NCI-H526 treated with DMSO at 0.1 percent for 48 hours (cell line): ENCODE measurements around the gene ZBTB16.

Experiments used
- DNase-seq: peaks from one replicate; lab custom pipeline; 2025; lab: John Stamatoyannopoulos, UW

ZBTB16 gene

GRCh38 chr11:114106986-114107385, 47.5 kb downstream of the ZBTB16 start:
- DNase-seq, result no peak

- no peak for DNase-seq
Observed at GRCh38 chr11:114108501-114109205, 49.1 kb downstream of the ZBTB16 start.

- DNase-seq, result no peak
Observed at GRCh38 chr11:114109206-114110090, 49.9 kb downstream of the ZBTB16 start.

GRCh38 chr11:114110123-114110522, 50.6 kb downstream of the ZBTB16 start:
- DNase-seq, result no peak

- DNase-seq, result no peak
Observed at GRCh38 chr11:114110952-114111947, 51.7 kb downstream of the ZBTB16 start.

GRCh38 chr11:114115451-114115928, 56.0 kb downstream of the ZBTB16 start:
- no peak for DNase-seq

- DNase-seq, result no peak
Observed at GRCh38 chr11:114116357-114116756, 56.8 kb downstream of the ZBTB16 start.

- DNase-seq, result no peak
Observed at GRCh38 chr11:114116800-114117199, 57.3 kb downstream of the ZBTB16 start.

GRCh38 chr11:114120606-114121005, 61.1 kb downstream of the ZBTB16 start:
- DNase-seq, result no peak

- DNase-seq, result no peak
Observed at GRCh38 chr11:114121138-114121537, 61.6 kb downstream of the ZBTB16 start.

GRCh38 chr11:114121804-114122504, 62.4 kb downstream of the ZBTB16 start:
- DNase-seq, result no peak

- DNase-seq, result no peak
Observed at GRCh38 chr11:114122686-114123085, 63.2 kb downstream of the ZBTB16 start.

- no peak for DNase-seq
Observed at GRCh38 chr11:114123692-114124330, 64.3 kb downstream of the ZBTB16 start.

- DNase-seq, result no peak
Observed at GRCh38 chr11:114124601-114125144, 65.2 kb downstream of the ZBTB16 start.

- DNase-seq, result no peak
Observed at GRCh38 chr11:114125531-114125930, 66.0 kb downstream of the ZBTB16 start.

GRCh38 chr11:114125959-114126358, 66.4 kb downstream of the ZBTB16 start:
- DNase-seq, result no peak

- DNase-seq, result no peak
Observed at GRCh38 chr11:114128399-114128798, 68.9 kb downstream of the ZBTB16 start.

- DNase-seq, result no peak
Observed at GRCh38 chr11:114129142-114129541, 69.6 kb downstream of the ZBTB16 start.

- DNase-seq, result no peak
Observed at GRCh38 chr11:114129699-114130098, 70.2 kb downstream of the ZBTB16 start.

- no peak for DNase-seq
Observed at GRCh38 chr11:114130115-114130576, 70.6 kb downstream of the ZBTB16 start.
